Vagina (tissue), 2 donors: ENCODE measurements around the gene RALGAPA1.

ENCODE experiments used
- POLR2A ChIP-seq, 2 donors: fragments of 450-650 bp; IDR thresholded peaks; one replicate each; pipeline ENCODE4 v1.6.1; 2017; ENCODE audit warnings: antibody characterized with exemption in 2 of 2, mild to moderate bottlenecking in 2 of 2, moderate library complexity in 2 of 2
- TF ChIP-seq, protein P1 (sequence below), 3 experiments: fragments of 450-650 bp in 2 of 3; fragments of 200-600 bp in 1 of 3; sonication (generic) in 1 of 3; IDR thresholded peaks; one replicate each; pipeline ENCODE4 v1.5.1; 2017 to 2019; ENCODE audit warnings: antibody characterized with exemption in 3 of 3, mild to moderate bottlenecking in 2 of 3, moderate library complexity in 2 of 3

DNA sequence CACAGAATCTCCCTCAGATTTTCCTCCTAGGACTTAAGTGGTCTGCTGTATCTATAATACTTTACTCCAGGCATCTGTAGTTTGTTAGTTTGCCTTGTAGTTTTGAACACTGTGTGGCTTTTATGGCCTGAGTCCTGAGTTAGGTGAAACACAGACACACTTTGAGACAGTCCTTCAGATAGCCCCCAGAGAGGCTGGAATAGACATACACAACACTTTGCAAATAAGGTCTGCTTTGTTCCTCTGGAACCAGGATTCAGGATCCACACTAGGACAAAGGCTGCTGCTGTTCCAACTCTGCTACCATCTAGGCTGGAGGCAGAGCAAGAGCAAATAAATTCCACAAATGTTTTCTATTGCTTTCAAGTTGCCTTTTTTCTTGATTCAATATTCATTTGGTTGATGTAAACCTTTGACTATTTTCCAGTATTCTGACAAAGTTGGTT, 316.5 kb downstream of the RALGAPA1 start:
- TF ChIP-seq POLR2A (IDR thresholded peaks at IDR 0.05), result no peak
- TF ChIP-seq, protein P1, sequence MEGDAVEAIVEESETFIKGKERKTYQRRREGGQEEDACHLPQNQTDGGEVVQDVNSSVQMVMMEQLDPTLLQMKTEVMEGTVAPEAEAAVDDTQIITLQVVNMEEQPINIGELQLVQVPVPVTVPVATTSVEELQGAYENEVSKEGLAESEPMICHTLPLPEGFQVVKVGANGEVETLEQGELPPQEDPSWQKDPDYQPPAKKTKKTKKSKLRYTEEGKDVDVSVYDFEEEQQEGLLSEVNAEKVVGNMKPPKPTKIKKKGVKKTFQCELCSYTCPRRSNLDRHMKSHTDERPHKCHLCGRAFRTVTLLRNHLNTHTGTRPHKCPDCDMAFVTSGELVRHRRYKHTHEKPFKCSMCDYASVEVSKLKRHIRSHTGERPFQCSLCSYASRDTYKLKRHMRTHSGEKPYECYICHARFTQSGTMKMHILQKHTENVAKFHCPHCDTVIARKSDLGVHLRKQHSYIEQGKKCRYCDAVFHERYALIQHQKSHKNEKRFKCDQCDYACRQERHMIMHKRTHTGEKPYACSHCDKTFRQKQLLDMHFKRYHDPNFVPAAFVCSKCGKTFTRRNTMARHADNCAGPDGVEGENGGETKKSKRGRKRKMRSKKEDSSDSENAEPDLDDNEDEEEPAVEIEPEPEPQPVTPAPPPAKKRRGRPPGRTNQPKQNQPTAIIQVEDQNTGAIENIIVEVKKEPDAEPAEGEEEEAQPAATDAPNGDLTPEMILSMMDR (IDR thresholded peaks at IDR 0.05), result no peak
